ENCODE results near the gene RSPRY1. TPM values are rescaled to one million over a fixed set of nuclear protein-coding genes. Genes with fewer than 3 reads are reported as not detected.

Gene RSPRY1
- total RNA-seq, 1 donor from 2014 or later: 14.0 TPM

DNA sequence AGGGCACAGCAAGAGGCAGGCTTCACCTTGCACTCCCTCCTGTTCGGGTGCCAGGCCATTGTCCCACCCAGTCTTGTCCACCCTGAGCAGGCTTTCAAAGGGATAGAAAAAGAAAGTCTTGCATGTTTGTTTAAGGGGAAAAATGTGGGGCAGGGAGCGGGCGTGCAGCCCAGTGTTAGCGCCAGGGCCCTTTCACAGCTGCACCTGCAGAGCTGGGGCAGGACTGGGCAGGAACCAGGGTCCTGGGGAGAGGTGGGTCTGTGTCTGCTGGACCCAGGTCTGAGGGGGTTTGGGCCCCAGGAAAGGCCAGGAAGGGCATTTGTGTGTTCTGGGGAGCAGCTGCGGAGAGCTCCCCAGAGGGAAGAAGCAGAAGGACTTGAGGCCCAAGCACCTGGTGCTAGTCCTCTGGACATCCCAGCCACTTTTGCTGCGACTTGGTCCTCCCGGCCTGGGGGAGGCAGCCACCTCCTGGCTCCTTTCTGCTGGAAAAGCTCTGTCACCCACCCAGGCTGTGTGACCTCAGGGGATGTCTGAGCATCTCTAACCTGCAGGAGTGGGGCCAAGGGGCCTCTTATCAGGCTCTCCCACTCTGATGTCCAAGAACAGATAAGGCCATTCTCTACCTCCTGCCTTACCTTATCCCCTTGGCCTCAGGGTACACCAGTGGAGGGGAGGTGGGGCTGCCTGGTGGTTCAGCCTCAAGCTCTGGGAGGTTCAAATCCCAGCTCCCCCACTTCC is 45.0 kb upstream of the RSPRY1 start:
- TF ChIP-seq, protein P1, sequence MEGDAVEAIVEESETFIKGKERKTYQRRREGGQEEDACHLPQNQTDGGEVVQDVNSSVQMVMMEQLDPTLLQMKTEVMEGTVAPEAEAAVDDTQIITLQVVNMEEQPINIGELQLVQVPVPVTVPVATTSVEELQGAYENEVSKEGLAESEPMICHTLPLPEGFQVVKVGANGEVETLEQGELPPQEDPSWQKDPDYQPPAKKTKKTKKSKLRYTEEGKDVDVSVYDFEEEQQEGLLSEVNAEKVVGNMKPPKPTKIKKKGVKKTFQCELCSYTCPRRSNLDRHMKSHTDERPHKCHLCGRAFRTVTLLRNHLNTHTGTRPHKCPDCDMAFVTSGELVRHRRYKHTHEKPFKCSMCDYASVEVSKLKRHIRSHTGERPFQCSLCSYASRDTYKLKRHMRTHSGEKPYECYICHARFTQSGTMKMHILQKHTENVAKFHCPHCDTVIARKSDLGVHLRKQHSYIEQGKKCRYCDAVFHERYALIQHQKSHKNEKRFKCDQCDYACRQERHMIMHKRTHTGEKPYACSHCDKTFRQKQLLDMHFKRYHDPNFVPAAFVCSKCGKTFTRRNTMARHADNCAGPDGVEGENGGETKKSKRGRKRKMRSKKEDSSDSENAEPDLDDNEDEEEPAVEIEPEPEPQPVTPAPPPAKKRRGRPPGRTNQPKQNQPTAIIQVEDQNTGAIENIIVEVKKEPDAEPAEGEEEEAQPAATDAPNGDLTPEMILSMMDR (IDR thresholded peaks at IDR 0.05; ENCODE audit: borderline replicate concordance): no peak
- intact Hi-C loops (cut with micrococcal nuclease): no loop called here
- peak overlapping the region; percentile 67 for H3K27ac ChIP-seq (replicated peaks)
- no peaks in the 10 kb centered on the region for H3K9me3 ChIP-seq (replicated peaks)
- peaks cover 67% of the 10 kb centered on the region for H3K4me1 ChIP-seq
- DNase-seq: no peak
- H3K4me3 ChIP-seq: no peak overlapping the region
- no peaks in the 10 kb centered on the region for H3K36me3 ChIP-seq
- no peaks in the 10 kb centered on the region for H3K27me3 ChIP-seq (ENCODE audit: low read depth)

DNA sequence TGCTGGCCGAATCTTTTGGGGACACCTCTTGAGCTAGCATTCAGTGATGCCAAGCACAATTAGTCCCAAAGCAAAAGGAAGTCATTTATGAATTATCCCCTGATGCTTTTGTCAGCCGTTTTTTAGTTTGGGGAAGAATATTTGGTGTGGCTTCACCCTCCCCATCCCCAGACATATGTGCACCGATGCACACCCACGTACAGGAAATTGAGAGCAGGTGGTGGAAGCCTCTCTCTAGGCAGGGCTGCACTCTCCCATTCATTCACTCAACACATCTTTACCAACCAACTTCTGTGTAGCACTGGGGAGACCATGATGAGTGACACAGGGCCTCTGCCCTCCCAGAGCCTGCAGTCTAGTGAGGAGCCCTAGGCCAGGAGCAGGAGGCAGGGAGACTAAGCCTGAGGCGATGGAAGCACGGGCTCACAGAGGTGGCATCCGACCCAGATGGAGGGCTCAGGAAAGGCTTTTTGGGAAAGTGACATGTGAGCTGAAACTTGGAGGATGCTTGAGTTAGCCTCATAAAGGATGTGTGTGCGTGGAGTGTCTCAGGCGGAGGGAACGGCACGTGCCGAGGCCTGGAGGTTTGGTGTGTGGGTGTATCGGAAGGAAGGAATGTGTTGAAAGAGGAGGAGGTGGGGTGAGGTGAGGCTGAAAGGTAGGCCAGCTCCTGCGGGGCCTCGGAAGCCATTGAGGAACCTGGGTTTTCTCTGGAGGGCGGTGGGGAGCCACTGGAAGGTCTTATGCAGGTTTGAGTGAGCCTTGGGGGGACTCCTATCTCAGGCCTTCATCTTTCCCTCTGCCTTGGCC is 44.1 kb upstream of the RSPRY1 start:
- no peak for DNase-seq
- intact Hi-C loops (cut with micrococcal nuclease): no loop called here
- no peaks in the 10 kb centered on the region for H3K27me3 ChIP-seq (ENCODE audit: low read depth)
- H3K36me3 ChIP-seq: no peaks in the 10 kb centered on the region
- no peak overlapping the region for H3K4me3 ChIP-seq
- peak overlapping the region; percentile 67 for H3K27ac ChIP-seq (replicated peaks)
- TF ChIP-seq, protein P1 (IDR thresholded peaks at IDR 0.05; ENCODE audit: borderline replicate concordance): no peak
- H3K9me3 ChIP-seq (replicated peaks): no peaks in the 10 kb centered on the region
- peaks cover 77% of the 10 kb centered on the region for H3K4me1 ChIP-seq

DNA sequence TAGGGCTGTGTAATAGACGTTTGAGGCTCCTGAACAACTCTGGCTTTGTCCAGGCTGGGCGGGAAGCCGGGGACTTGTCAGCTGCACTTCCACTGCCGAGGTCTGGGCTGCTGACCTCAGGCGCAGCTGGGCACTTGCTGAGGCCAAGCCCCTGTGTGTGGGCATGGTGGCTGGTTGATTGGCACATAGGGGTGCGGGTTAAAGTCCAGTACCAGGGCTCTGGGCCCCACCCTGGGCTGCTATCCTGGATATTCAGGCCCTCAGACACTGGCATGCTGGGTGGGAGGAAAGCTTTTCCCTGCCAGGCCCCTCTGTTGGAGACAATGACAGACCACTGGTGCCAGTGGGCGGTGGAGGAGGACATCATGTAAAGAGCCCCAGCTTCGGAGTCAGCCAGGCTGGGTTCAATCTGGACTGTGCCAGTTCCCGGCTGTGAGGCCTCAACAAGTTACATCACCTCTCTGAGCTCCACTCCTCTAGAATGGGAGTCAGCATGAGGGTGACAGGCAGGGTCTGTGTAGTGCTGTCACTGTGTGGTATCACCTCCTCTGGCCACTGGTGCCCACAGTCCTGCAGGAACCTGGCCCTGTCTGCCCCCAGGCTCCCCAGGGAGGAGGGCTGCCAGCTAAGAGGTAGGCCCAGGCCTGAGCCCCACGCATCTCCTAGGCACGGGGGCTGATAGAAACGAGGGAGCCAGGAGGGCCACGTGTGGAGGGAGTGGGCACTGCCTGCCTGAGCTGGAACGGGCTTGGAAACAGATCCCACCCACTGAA is 42.8 kb upstream of the RSPRY1 start:
- no peaks in the 10 kb centered on the region for H3K9me3 ChIP-seq (replicated peaks)
- no peak for DNase-seq
- intact Hi-C loops (cut with micrococcal nuclease): no loop called here
- H3K36me3 ChIP-seq: no peaks in the 10 kb centered on the region
- H3K27me3 ChIP-seq (ENCODE audit: low read depth): no peaks in the 10 kb centered on the region
- peaks cover 90% of the 10 kb centered on the region for H3K4me1 ChIP-seq
- H3K4me3 ChIP-seq: no peak overlapping the region
- TF ChIP-seq, protein P1 (IDR thresholded peaks at IDR 0.05; ENCODE audit: borderline replicate concordance): no peak
- peak overlapping the region; percentile 81 for H3K27ac ChIP-seq (replicated peaks)

DNA sequence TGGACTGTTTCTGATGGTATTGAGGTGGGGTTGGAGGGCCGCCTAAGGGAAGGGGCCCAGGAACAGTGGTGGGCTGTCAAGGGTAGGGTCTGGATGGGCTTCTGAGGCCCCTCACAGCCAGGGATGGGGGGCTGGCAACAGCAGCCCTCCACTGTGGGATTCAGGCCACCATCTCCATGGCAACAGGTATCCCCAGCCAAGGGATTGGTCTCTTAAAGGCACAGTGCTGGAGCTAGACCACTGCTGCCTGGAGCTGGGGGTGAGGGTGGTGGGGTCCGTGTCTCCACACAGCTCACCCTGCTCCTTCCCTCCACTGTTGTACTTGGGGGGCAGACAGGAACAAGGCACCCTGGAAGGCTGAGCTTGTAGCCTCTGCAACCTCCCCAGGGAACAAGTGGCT is 42.1 kb upstream of the RSPRY1 start:
- DNase-seq: no peak
- Histone ChIP-seq H3K4me1 (peaks cover 97% of the 10 kb centered on the region), H3K4me3 (no peak overlapping the region), H3K27ac (replicated peaks) (peak overlapping the region; percentile 81), H3K27me3 (ENCODE audit: low read depth) (no peaks in the 10 kb centered on the region), H3K36me3 (no peaks in the 10 kb centered on the region), H3K9me3 (replicated peaks) (no peaks in the 10 kb centered on the region)
- TF ChIP-seq, protein P1 (IDR thresholded peaks at IDR 0.05; ENCODE audit: borderline replicate concordance): no peak
- intact Hi-C loops (cut with micrococcal nuclease): no loop called here

All from left ventricle myocardium inferior (tissue), 1 donor.